Muscle layer of colon (tissue), 2 donors: ENCODE data around the gene FAM118B.
"Not testable (repeated sequence)": the region's sequence is repeated elsewhere in the genome, so short reads cannot be mapped to it uniquely, and the experiment has no call there.

Experiments used
- H3K27ac ChIP-seq: one replicate; pipeline ENCODE4 v1.7.0; 2013; ENCODE audit warnings: low read depth, mild to moderate bottlenecking, low read length, moderate library complexity
- H3K27me3 ChIP-seq, 2 donors: one replicate each; pipeline ENCODE4 v1.7.0; 2013; ENCODE audit warnings: low read length in 2 of 2, mild to moderate bottlenecking in 2 of 2; ENCODE audit not compliant: insufficient read depth in 2 of 2, control insufficient read depth in 1 of 2
- H3K36me3 ChIP-seq: one replicate; pipeline ENCODE4 v1.7.0; 2013; ENCODE audit warnings: mild to moderate bottlenecking, low read length; ENCODE audit not compliant: insufficient read depth
- H3K4me1 ChIP-seq: one replicate; pipeline ENCODE4 v1.7.0; 2013; ENCODE audit warnings: mild to moderate bottlenecking, low read length; ENCODE audit not compliant: insufficient read depth
- H3K4me3 ChIP-seq, 2 donors: one replicate each; pipeline ENCODE4 v1.7.0; 2013; ENCODE audit warnings: low read length in 2 of 2, low read depth in 1 of 2, mild to moderate bottlenecking in 1 of 2, moderate library complexity in 1 of 2
- H3K9ac ChIP-seq: one replicate; pipeline ENCODE4 v1.7.0; 2013; ENCODE audit warnings: low read length
- H3K9me3 ChIP-seq: one replicate; pipeline ENCODE4 v1.7.0; 2013; ENCODE audit warnings: mild to moderate bottlenecking, low read length
- donor health status: abdominal sarcoma.
- donor health status: Adenocarcinoma of cecum.

Gene FAM118B

GRCh38 chr11:126308271-126308671 lies 96.7 kb downstream of the FAM118B start:
- no peak overlapping the region for H3K27ac ChIP-seq
- H3K27me3 ChIP-seq = no peaks in the 10 kb centered on the region
- no peak overlapping the region for H3K4me3 ChIP-seq
- no peak overlapping the region for H3K9ac ChIP-seq
- H3K9me3 ChIP-seq = no peaks in the 10 kb centered on the region
- H3K36me3 ChIP-seq = peaks cover 13% of the 10 kb centered on the region
- peaks cover 12% of the 10 kb centered on the region for H3K4me1 ChIP-seq

GRCh38 chr11:126308771-126309170 lies 97.2 kb downstream of the FAM118B start:
- H3K4me3 ChIP-seq, H3K27ac ChIP-seq, H3K9me3 ChIP-seq, H3K9ac ChIP-seq, H3K27me3 ChIP-seq: not testable (repeated sequence)
- Histone ChIP-seq H3K4me1 (peaks cover 12% of the 10 kb centered on the region), H3K36me3 (peaks cover 13% of the 10 kb centered on the region)

- Histone ChIP-seq H3K36me3 (peaks cover 13% of the 10 kb centered on the region), H3K27ac (no peak overlapping the region)
Observed at GRCh38 chr11:126310200-126310991, 98.8 kb downstream of the FAM118B start.

GRCh38 chr11:126310992-126311310 lies 99.4 kb downstream of the FAM118B start:
- Histone ChIP-seq H3K27me3 (no peaks in the 10 kb centered on the region), H3K36me3 (peaks cover 13% of the 10 kb centered on the region), H3K4me1 (peaks cover 6% of the 10 kb centered on the region), H3K4me3 (no peak overlapping the region), H3K9ac (no peak overlapping the region), H3K9me3 (no peaks in the 10 kb centered on the region), H3K27ac (no peak overlapping the region)

More at GRCh38 chr11:126310200-126310991, 98.8 kb downstream of the FAM118B start:
- Histone ChIP-seq H3K9ac (no peak overlapping the region), H3K4me3 (no peak overlapping the region), H3K9me3 (no peaks in the 10 kb centered on the region), H3K27me3 (no peaks in the 10 kb centered on the region), H3K4me1 (peaks cover 6% of the 10 kb centered on the region)

GRCh38 chr11:126311401-126312291 lies 100.1 kb downstream of the FAM118B start:
- Histone ChIP-seq H3K36me3 (peaks cover 13% of the 10 kb centered on the region), H3K27me3 (no peaks in the 10 kb centered on the region), H3K4me3 (no peak overlapping the region), H3K9me3 (no peaks in the 10 kb centered on the region), H3K27ac (no peak overlapping the region), H3K9ac (no peak overlapping the region), H3K4me1 (peaks cover 6% of the 10 kb centered on the region)
